Stimulated activated naive B cell treated with anti-CD40 and anti-IgM and Interleukin-4, amounts not matched to agents 10 μg/mL and 1 μg/mL and 100 μg/mL, for 72 hours (primary cell): ENCODE data around the gene DENND2A.

Experiments
- ATAC-seq, 2 donors: fragments of 150-1000 bp; cut with Tn5 transposase; replicated peaks; 2 replicates each; pipeline ENCODE4 v1.10.0; 2021; ENCODE audit warnings: moderate library complexity in 1 of 2
- DNase-seq: peaks from one replicate; pipeline ENCODE4 v3.0.0; 2021
- H3K27ac Mint-ChIP-seq: one replicate; pipeline ENCODE4 v1.8.0; 2022; ENCODE audit warnings: mild to moderate bottlenecking, mixed read lengths
- H3K27me3 Mint-ChIP-seq, 2 donors: one replicate each; pipeline ENCODE4 v1.8.0; 2022; ENCODE audit warnings: mixed read lengths in 2 of 2
- H3K36me3 Mint-ChIP-seq, 2 donors: one replicate each; pipeline ENCODE4 v1.8.0; 2022; ENCODE audit warnings: mixed read lengths in 2 of 2, mild to moderate bottlenecking in 1 of 2
- H3K4me1 Mint-ChIP-seq, 2 donors: one replicate each; pipeline ENCODE4 v1.8.0; 2022; ENCODE audit warnings: mixed read lengths in 2 of 2, mild to moderate bottlenecking in 1 of 2
- H3K4me3 Mint-ChIP-seq, 2 donors: one replicate each; pipeline ENCODE4 v1.8.0; 2022; ENCODE audit warnings: mild to moderate bottlenecking in 2 of 2, mixed read lengths in 2 of 2, moderate library complexity in 1 of 2
- H3K9me3 Mint-ChIP-seq, 2 donors: one replicate each; pipeline ENCODE4 v1.8.0; 2022; ENCODE audit warnings: mixed read lengths in 2 of 2, mild to moderate bottlenecking in 1 of 2

The DENND2A gene

GRCh38 chr7:140478246-140479061 lies 162.2 kb downstream of the DENND2A start:
- peaks cover 8 to 26% of the 10 kb centered on the region in 2 donors for H3K4me1 Mint-ChIP-seq
- H3K4me3 Mint-ChIP-seq = peak overlapping the region; percentile 90 to 97
- no peaks in the 10 kb centered on the region for H3K27me3 Mint-ChIP-seq
- no peaks in the 10 kb centered on the region for H3K9me3 Mint-ChIP-seq
- H3K27ac Mint-ChIP-seq = peak overlapping the region; percentile 98
- DNase-seq = peak; percentile 20
- ATAC-seq = peak; percentile 51 to 54
- H3K36me3 Mint-ChIP-seq = peaks cover 0 to 9% of the 10 kb centered on the region in 2 donors

GRCh38 chr7:140476698-140477261 lies 163.8 kb downstream of the DENND2A start:
- peaks cover 9 to 34% of the 10 kb centered on the region in 2 donors for H3K4me1 Mint-ChIP-seq

GRCh38 chr7:140475747-140476333 lies 164.8 kb downstream of the DENND2A start:
- no peaks in the 10 kb centered on the region for H3K9me3 Mint-ChIP-seq
- H3K4me3 Mint-ChIP-seq = peak overlapping the region in 1 of 2 donors; percentile 39
- no peaks in the 10 kb centered on the region for H3K27me3 Mint-ChIP-seq
- H3K4me1 Mint-ChIP-seq = peaks cover 10 to 34% of the 10 kb centered on the region in 2 donors
- peak overlapping the region; percentile 54 for H3K27ac Mint-ChIP-seq
- DNase-seq = no peak
- peaks cover 3 to 14% of the 10 kb centered on the region in 2 donors for H3K36me3 Mint-ChIP-seq
- no peak for ATAC-seq

More at GRCh38 chr7:140476698-140477261, 163.8 kb downstream of the DENND2A start:
- Mint-ChIP-seq H3K36me3 (peaks cover under 1 to 10% of the 10 kb centered on the region in 2 donors), H3K27ac (peak overlapping the region; percentile 98), H3K4me3 (peak overlapping the region; percentile 90 to 97), H3K9me3 (no peaks in the 10 kb centered on the region), H3K27me3 (no peaks in the 10 kb centered on the region)
- DNase-seq (no peak), ATAC-seq (no peak)
